ENCODE measurements around the gene DTD1. TPM values are rescaled to one million over a fixed set of nuclear protein-coding genes. Genes with fewer than 3 reads are reported as not detected.

DTD1 gene
- total RNA-seq, 3 donors from 2014 or later: 24.1 to 34.6 (median 26.2) TPM

GRCh38 chr20:18645851-18646250 lies 58.0 kb downstream of the DTD1 start:
- no peak for DNase-seq (ENCODE audit: low spot score in 2 of 2)
- Histone ChIP-seq H3K9me3 (no peaks in the 10 kb centered on the region), H3K4me3 (no peak overlapping the region), H3K36me3 (no peaks in the 10 kb centered on the region), H3K27me3 (no peaks in the 10 kb centered on the region), H3K4me1 (no peaks in the 10 kb centered on the region), H3K27ac (no peak overlapping the region)
- intact Hi-C loops (cut with DNase I; ENCODE audit: low total_unique reads): loop anchor here (5.0 kb wide), 1 partner anchor 336 kb away; no protein-coding TSS in a partner anchor
- TF ChIP-seq, protein P1, sequence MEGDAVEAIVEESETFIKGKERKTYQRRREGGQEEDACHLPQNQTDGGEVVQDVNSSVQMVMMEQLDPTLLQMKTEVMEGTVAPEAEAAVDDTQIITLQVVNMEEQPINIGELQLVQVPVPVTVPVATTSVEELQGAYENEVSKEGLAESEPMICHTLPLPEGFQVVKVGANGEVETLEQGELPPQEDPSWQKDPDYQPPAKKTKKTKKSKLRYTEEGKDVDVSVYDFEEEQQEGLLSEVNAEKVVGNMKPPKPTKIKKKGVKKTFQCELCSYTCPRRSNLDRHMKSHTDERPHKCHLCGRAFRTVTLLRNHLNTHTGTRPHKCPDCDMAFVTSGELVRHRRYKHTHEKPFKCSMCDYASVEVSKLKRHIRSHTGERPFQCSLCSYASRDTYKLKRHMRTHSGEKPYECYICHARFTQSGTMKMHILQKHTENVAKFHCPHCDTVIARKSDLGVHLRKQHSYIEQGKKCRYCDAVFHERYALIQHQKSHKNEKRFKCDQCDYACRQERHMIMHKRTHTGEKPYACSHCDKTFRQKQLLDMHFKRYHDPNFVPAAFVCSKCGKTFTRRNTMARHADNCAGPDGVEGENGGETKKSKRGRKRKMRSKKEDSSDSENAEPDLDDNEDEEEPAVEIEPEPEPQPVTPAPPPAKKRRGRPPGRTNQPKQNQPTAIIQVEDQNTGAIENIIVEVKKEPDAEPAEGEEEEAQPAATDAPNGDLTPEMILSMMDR (IDR thresholded peaks at IDR 0.05): no peak
- no peak for TF ChIP-seq POLR2AphosphoS5 (IDR thresholded peaks at IDR 0.05)

GRCh38 chr20:18647777-18648176 lies 59.9 kb downstream of the DTD1 start:
- Histone ChIP-seq H3K36me3 (no peaks in the 10 kb centered on the region), H3K4me1 (no peaks in the 10 kb centered on the region), H3K9me3 (no peaks in the 10 kb centered on the region), H3K4me3 (no peak overlapping the region), H3K27ac (no peak overlapping the region), H3K27me3 (no peaks in the 10 kb centered on the region)
- intact Hi-C loops (cut with DNase I; ENCODE audit: low total_unique reads): loop anchor here (5.0 kb wide), 1 partner anchor 335 kb away; no protein-coding TSS in a partner anchor
- TF ChIP-seq POLR2AphosphoS5 (IDR thresholded peaks at IDR 0.05) (no peak), POLR2A (IDR thresholded peaks at IDR 0.05) (no peak)
- TF ChIP-seq, protein P1 (IDR thresholded peaks at IDR 0.05): no peak
- no peak for DNase-seq (ENCODE audit: low spot score in 2 of 2)

DNA sequence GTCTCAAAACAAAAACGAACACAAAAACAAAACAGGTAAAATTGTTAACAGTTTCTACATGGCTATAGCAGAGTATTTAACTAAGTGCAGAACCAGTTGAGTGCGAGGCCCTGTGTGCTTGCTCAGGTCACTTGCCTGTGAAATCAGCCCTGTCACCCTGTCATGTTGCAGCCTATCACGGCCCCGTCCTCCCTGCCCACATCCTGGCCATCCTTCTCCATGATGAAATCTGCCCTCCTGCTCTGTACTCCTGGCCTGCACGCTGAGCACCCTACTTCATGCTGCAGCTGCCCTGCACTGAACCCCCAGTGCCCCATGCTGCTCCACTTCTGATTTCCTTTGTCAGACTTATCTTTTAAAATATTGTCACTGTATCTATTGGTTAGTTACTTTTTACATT lies 62.4 kb downstream of the DTD1 start:
- TF ChIP-seq POLR2A (IDR thresholded peaks at IDR 0.05) (no peak), POLR2AphosphoS5 (IDR thresholded peaks at IDR 0.05) (no peak)
- TF ChIP-seq, protein P1 (IDR thresholded peaks at IDR 0.05): no peak
- Histone ChIP-seq H3K4me1 (no peaks in the 10 kb centered on the region), H3K27me3 (no peaks in the 10 kb centered on the region), H3K4me3 (no peak overlapping the region), H3K27ac (no peak overlapping the region), H3K9me3 (no peaks in the 10 kb centered on the region), H3K36me3 (no peaks in the 10 kb centered on the region)
- DNase-seq (ENCODE audit: low spot score in 2 of 2): no peak
- intact Hi-C loops (cut with DNase I; ENCODE audit: low total_unique reads): no loop called here

DNA sequence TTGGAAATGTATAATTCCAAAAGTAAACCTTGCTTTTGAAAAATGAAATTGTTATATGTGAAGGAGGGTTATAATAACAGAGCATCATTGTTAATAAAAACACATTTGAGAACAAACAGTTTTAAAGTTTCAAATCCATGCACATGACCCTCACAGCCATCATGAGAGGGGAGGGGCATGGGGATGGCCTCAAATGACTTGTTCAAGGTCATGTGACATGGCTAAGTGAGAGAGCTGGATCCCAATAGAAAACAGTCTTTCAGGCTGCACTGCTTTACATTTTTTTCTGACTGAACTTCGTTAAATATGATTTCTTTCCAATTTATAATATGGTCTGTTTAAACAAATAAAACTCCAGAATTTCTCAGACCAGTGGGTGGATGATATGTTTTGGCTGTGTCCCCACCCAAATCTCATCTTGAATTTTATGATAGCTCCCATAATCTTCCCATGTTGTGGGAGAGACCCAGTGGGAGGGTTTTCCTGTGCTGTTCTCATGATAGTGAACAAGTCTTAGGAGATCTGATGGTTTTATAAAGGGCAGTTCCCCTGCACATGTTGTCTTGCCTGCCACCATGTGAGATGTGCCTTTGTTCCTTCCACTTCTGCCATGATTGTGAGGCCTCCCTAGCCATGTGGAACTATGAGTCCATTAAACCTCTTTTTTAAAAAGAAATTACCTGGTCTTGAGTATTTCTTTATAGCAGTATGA lies 66.0 kb downstream of the DTD1 start:
- Histone ChIP-seq H3K36me3 (no peaks in the 10 kb centered on the region), H3K9me3 (no peaks in the 10 kb centered on the region), H3K4me3 (no peak overlapping the region), H3K27ac (no peak overlapping the region), H3K27me3 (no peaks in the 10 kb centered on the region), H3K4me1 (no peaks in the 10 kb centered on the region)
- intact Hi-C loops (cut with DNase I; ENCODE audit: low total_unique reads): no loop called here
- no peak for DNase-seq (ENCODE audit: low spot score in 2 of 2)
- TF ChIP-seq, protein P1 (IDR thresholded peaks at IDR 0.05): no peak
- no peak for TF ChIP-seq POLR2A (IDR thresholded peaks at IDR 0.05)
- TF ChIP-seq POLR2AphosphoS5 (IDR thresholded peaks at IDR 0.05): no peak

DNA sequence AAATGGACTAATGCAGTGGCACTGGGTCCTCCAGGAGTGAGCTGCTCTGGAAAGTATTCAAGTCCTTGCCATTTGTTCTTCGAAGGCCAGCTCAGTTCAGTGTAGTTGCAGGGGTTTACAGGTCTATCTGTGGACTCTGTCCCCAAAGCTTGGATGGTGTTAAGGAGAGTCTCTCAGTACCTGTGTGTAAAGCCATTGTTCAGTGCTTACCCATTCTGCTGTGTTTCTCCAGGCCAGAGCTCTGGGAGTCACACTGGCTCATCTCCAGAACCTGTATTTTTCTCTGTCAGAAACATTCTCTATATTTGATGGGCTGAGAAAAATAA lies 66.6 kb downstream of the DTD1 start:
- TF ChIP-seq POLR2AphosphoS5 (IDR thresholded peaks at IDR 0.05) (no peak), POLR2A (IDR thresholded peaks at IDR 0.05) (no peak)
- TF ChIP-seq, protein P1 (IDR thresholded peaks at IDR 0.05): no peak

More for the DNA sequence above, 66.6 kb downstream of the DTD1 start:
- Histone ChIP-seq H3K36me3 (no peaks in the 10 kb centered on the region), H3K4me1 (no peaks in the 10 kb centered on the region), H3K27me3 (no peaks in the 10 kb centered on the region), H3K9me3 (no peaks in the 10 kb centered on the region), H3K27ac (no peak overlapping the region), H3K4me3 (no peak overlapping the region)
- DNase-seq (ENCODE audit: low spot score in 2 of 2): no peak
- intact Hi-C loops (cut with DNase I; ENCODE audit: low total_unique reads): no loop called here

All from breast epithelium (tissue), 4 donors.